RPMI7951 (cell line): ENCODE measurements around the gene B4GALT4. TPM values are rescaled to one million over a fixed set of nuclear protein-coding genes. Genes with fewer than 3 reads are reported as not detected.
"Not testable (repeated sequence)": the region's sequence is repeated elsewhere in the genome, so short reads cannot be mapped to it uniquely, and the experiment has no call there.

Experiments used
- DNase-seq: peaks from one replicate; pipeline ENCODE4 v3.0.0-alpha.2; 2012; ENCODE audit warnings: low read depth
- total RNA-seq: library from RNA; depleted of rRNA; stranded (reverse); fragments of >200 nt; shearing (Covaris generic); gene quantifications from 2 replicates; pipeline ENCODE4 v1.2.3, GENCODE V29; 2014; rRNA removed

Gene B4GALT4
- total RNA-seq, 1 experiment from 2014 or later, result 20.3 TPM

- no peak for DNase-seq
These were observed 44.8 kb downstream of the B4GALT4 start for GRCh38 chr3:119195911-119196310.

- no peak for DNase-seq
These were observed 45.6 kb downstream of the B4GALT4 start for GRCh38 chr3:119195151-119195476.

- no peak for DNase-seq
These were observed 46.2 kb downstream of the B4GALT4 start for GRCh38 chr3:119194237-119195150.

GRCh38 chr3:119191800-119192199 lies 48.9 kb downstream of the B4GALT4 start:
- no peak for DNase-seq

GRCh38 chr3:119187266-119187665 lies 53.4 kb downstream of the B4GALT4 start:
- no peak for DNase-seq

- peak; percentile 43 for DNase-seq
These were observed 55.7 kb downstream of the B4GALT4 start for GRCh38 chr3:119184796-119185570.

- DNase-seq, result no peak
These were observed 56.6 kb downstream of the B4GALT4 start for GRCh38 chr3:119184111-119184510.

- DNase-seq, result no peak
These were observed 58.9 kb downstream of the B4GALT4 start for GRCh38 chr3:119181765-119182164.

- no peak for DNase-seq
These were observed 63.4 kb downstream of the B4GALT4 start for GRCh38 chr3:119177321-119177720.

GRCh38 chr3:119176778-119177177 lies 63.9 kb downstream of the B4GALT4 start:
- no peak for DNase-seq

GRCh38 chr3:119175872-119176756 lies 64.6 kb downstream of the B4GALT4 start:
- no peak for DNase-seq

- no peak for DNase-seq
These were observed 67.4 kb downstream of the B4GALT4 start, which contains the start of gene UPK1B for GRCh38 chr3:119173325-119173724. TSS of gene UPK1B (plus strand) at chr3:119173598. CDS start at chr3:119186742, 13,144 bp downstream.

GRCh38 chr3:119170821-119171220 lies 69.9 kb downstream of the B4GALT4 start:
- DNase-seq, result no peak

GRCh38 chr3:119164745-119165144 lies 75.9 kb downstream of the B4GALT4 start:
- DNase-seq, result not testable (repeated sequence)

Other genes starting within 250 kb of the B4GALT4 start
- 0.39 TPM in 1 of 2 replicates, not detected in the other for gene IGSF11, start 206.0 kb downstream of the B4GALT4 start, total RNA-seq
- not detected in 2 replicates for gene TEX55, start 94.7 kb downstream of the B4GALT4 start, total RNA-seq
- gene UPK1B, start 67.3 kb downstream of the B4GALT4 start, total RNA-seq, result not detected in 2 replicates
- gene ARHGAP31, start 53.5 kb upstream of the B4GALT4 start, total RNA-seq, result 4.2 and 4.7 TPM in 2 replicates
- 39.4 and 43.5 TPM in 2 replicates for gene TMEM39A, start 222.7 kb upstream of the B4GALT4 start, total RNA-seq
- gene POGLUT1, start 228.1 kb upstream of the B4GALT4 start, total RNA-seq, result 15.4 and 17.3 TPM in 2 replicates